Measurements from ENCODE around the gene PCDHA8. TPM values are rescaled to one million over a fixed set of nuclear protein-coding genes. Genes with fewer than 3 reads are reported as not detected.

The PCDHA8 gene
- polyA plus RNA-seq, 1 donor from 2014 or later: 0.66 TPM

GRCh38 chr5:140808889-140809291 lies 32.1 kb upstream of the PCDHA8 start:
- TF ChIP-seq EP300 (conservative IDR thresholded peaks at IDR 0.05; ENCODE audit: poor library complexity, severe bottlenecking): no peak
- no peak for TF ChIP-seq TAF1 (IDR thresholded peaks at IDR 0.05; ENCODE audit: low read depth)
- TF ChIP-seq POLR2AphosphoS5 (IDR thresholded peaks at IDR 0.05): no peak
- TF ChIP-seq EZH2 (IDR thresholded peaks at IDR 0.05; ENCODE audit: borderline replicate concordance, insufficient read depth, low read length, poor library complexity, severe bottlenecking): no peak
- no peak for TF ChIP-seq SMC3 (conservative IDR thresholded peaks at IDR 0.05; ENCODE audit: poor library complexity)
- Histone ChIP-seq H3K27me3 (ENCODE audit: insufficient read depth, low read depth, low read length) (no peaks in the 10 kb centered on the region), H3K9me3 (ENCODE audit: low read length) (peaks cover 19% of the 10 kb centered on the region), H2AFZ (ENCODE audit: low read depth, low read length) (no peak overlapping the region), H4K20me1 (ENCODE audit: insufficient read depth) (no peaks in the 10 kb centered on the region), H3K4me3 (ENCODE audit: low read length) (peak overlapping the region; percentile 72), H3K27ac (ENCODE audit: low read length) (no peak overlapping the region), H3F3A (ENCODE audit: insufficient read depth, low read length, poor library complexity, severe bottlenecking) (peaks cover 2% of the 10 kb centered on the region), H3K79me2 (replicated peaks; ENCODE audit: insufficient read depth, low read length) (peaks cover 64% of the 10 kb centered on the region), H3K4me2 (ENCODE audit: low read length) (no peak overlapping the region), H3K9me2 (ENCODE audit: insufficient read depth, low read length) (no peaks in the 10 kb centered on the region), H3K9ac (ENCODE audit: low read length) (no peak overlapping the region), H3K36me3 (ENCODE audit: insufficient read depth, low read length) (peaks cover 17% of the 10 kb centered on the region)

GRCh38 chr5:140821375-140822280 lies 19.4 kb upstream of the PCDHA8 start, which contains the start of gene PCDHA5:
Gene PCDHA5 (plus strand): TSS chr5:140821613.
- Histone ChIP-seq H3K27ac (ENCODE audit: low read length) (no peak within 1 kb of the TSS), H3K4me2 (ENCODE audit: low read length) (no peak within 1 kb of the TSS), H3K36me3 (ENCODE audit: insufficient read depth, low read length) (peaks cover 25% of the 10 kb centered on the region), H3K9me3 (ENCODE audit: low read length) (peaks cover 24% of the 10 kb centered on the region), H3K4me3 (ENCODE audit: low read length) (no peak within 1 kb of the TSS), H3K79me2 (replicated peaks; ENCODE audit: insufficient read depth, low read length) (peaks cover 57% of the 10 kb centered on the region), H4K20me1 (ENCODE audit: insufficient read depth) (no peaks in the 10 kb centered on the region), H2AFZ (ENCODE audit: low read depth, low read length) (no peak within 1 kb of the TSS), H3F3A (ENCODE audit: insufficient read depth, low read length, poor library complexity, severe bottlenecking) (no peaks in the 10 kb centered on the region), H3K27me3 (ENCODE audit: insufficient read depth, low read depth, low read length) (no peaks in the 10 kb centered on the region), H3K9ac (ENCODE audit: low read length) (no peak within 1 kb of the TSS), H3K9me2 (ENCODE audit: insufficient read depth, low read length) (no peaks in the 10 kb centered on the region)
- no peak for TF ChIP-seq REST (IDR thresholded peaks at IDR 0.05; ENCODE audit: borderline replicate concordance)
- no peak for TF ChIP-seq SMC3 (conservative IDR thresholded peaks at IDR 0.05; ENCODE audit: poor library complexity)
- TF ChIP-seq EP300 (conservative IDR thresholded peaks at IDR 0.05; ENCODE audit: poor library complexity, severe bottlenecking): no peak
- no peak for TF ChIP-seq POLR2AphosphoS5 (IDR thresholded peaks at IDR 0.05)
- TF ChIP-seq, protein P1, sequence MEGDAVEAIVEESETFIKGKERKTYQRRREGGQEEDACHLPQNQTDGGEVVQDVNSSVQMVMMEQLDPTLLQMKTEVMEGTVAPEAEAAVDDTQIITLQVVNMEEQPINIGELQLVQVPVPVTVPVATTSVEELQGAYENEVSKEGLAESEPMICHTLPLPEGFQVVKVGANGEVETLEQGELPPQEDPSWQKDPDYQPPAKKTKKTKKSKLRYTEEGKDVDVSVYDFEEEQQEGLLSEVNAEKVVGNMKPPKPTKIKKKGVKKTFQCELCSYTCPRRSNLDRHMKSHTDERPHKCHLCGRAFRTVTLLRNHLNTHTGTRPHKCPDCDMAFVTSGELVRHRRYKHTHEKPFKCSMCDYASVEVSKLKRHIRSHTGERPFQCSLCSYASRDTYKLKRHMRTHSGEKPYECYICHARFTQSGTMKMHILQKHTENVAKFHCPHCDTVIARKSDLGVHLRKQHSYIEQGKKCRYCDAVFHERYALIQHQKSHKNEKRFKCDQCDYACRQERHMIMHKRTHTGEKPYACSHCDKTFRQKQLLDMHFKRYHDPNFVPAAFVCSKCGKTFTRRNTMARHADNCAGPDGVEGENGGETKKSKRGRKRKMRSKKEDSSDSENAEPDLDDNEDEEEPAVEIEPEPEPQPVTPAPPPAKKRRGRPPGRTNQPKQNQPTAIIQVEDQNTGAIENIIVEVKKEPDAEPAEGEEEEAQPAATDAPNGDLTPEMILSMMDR (IDR thresholded peaks at IDR 0.05; ENCODE audit: poor library complexity, severe bottlenecking): no peak
- TF ChIP-seq RAD21 (conservative IDR thresholded peaks at IDR 0.05): no peak
- no peak for TF ChIP-seq EZH2 (IDR thresholded peaks at IDR 0.05; ENCODE audit: borderline replicate concordance, insufficient read depth, low read length, poor library complexity, severe bottlenecking)
- no peak for TF ChIP-seq MXI1 (conservative IDR thresholded peaks at IDR 0.05; ENCODE audit: poor library complexity, severe bottlenecking)
- TF ChIP-seq TAF1 (IDR thresholded peaks at IDR 0.05; ENCODE audit: low read depth): no peak
